ENCODE results near the gene TJAP1. TPM values are rescaled to one million over a fixed set of nuclear protein-coding genes. Genes with fewer than 3 reads are reported as not detected.

The TJAP1 gene
- total RNA-seq, 1 donor from 2014 or later = 52.1 TPM

DNA sequence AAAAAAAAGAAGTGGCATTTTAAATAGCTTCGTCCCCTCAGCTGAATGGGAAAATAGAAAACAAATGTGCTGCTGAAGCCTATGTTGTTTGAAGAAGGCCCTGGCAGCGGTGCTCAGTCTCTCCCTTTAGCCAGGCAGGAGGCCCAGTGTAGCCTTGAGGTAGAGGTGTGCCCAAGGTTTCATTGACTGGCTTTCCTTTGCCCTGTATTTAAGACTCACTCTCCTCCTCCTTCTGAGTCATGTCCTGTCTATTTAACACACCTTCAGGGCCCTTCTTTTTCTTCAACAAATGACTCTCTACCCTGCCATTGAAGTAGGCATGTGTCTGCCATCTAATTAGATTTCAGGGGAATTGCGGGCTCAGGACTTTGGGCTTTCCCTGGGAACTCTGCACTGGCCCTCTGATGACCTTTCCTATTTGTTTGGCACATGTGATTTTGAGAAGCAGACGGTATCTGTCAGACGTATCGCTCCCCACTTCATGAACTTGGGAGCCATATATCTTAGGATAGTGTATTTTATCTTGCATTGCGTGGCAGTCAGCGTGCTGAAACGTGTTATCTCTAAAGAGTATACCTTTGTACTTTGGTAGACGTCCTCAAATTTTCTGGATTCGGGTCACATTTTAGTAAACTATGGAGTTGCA lies 4.3 kb downstream of the TJAP1 start:
- Mint-ChIP-seq H3K4me1 (peaks cover 49% of the 10 kb centered on the region), H3K27ac (ENCODE audit: unreplicated experiment) (no peak overlapping the region), H3K9me3 (no peaks in the 10 kb centered on the region), H3K4me3 (no peak overlapping the region), H3K36me3 (ENCODE audit: low read depth) (no peaks in the 10 kb centered on the region), H3K27me3 (ENCODE audit: low read depth) (no peaks in the 10 kb centered on the region)
- TF ChIP-seq, protein P1, sequence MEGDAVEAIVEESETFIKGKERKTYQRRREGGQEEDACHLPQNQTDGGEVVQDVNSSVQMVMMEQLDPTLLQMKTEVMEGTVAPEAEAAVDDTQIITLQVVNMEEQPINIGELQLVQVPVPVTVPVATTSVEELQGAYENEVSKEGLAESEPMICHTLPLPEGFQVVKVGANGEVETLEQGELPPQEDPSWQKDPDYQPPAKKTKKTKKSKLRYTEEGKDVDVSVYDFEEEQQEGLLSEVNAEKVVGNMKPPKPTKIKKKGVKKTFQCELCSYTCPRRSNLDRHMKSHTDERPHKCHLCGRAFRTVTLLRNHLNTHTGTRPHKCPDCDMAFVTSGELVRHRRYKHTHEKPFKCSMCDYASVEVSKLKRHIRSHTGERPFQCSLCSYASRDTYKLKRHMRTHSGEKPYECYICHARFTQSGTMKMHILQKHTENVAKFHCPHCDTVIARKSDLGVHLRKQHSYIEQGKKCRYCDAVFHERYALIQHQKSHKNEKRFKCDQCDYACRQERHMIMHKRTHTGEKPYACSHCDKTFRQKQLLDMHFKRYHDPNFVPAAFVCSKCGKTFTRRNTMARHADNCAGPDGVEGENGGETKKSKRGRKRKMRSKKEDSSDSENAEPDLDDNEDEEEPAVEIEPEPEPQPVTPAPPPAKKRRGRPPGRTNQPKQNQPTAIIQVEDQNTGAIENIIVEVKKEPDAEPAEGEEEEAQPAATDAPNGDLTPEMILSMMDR (conservative IDR thresholded peaks at IDR 0.05) = no peak
- DNase-seq (ENCODE audit: low read depth, low spot score) = no peak

DNA sequence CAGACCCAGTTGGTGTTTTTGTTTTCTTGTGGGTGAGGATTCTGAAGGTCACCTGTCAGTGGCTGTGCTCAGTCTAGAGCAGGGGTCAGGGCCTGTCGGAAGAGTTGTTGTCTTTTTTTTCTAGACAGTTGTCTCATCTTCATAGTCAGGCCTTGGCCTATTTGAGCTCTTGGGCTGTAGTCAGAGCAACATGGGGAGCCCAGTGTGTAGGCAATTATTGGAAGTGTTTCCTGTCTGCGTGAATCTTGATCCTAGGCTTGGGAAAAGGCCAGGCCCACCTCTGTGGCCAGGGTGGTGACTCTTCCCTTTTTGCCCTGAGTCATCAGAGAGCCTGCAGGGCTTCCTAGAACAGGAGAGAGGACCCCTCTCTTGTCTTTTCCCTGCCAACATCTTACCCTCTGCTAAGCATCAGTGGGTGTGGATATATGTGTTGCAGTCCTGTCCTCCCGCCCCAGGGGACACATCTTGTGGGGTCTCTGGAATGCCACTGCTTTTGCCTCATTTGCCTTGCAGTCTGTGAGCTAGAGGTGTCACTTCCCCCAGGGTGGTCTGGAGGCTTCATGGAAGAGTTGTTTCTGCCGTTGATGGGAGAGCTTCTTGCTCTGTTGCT lies 11.4 kb downstream of the TJAP1 start:
- H3K4me1 Mint-ChIP-seq = peaks cover 18% of the 10 kb centered on the region
- no peaks in the 10 kb centered on the region for H3K27me3 Mint-ChIP-seq (ENCODE audit: low read depth)
- H3K36me3 Mint-ChIP-seq (ENCODE audit: low read depth) = no peaks in the 10 kb centered on the region
- TF ChIP-seq, protein P1 (conservative IDR thresholded peaks at IDR 0.05) = no peak
- H3K4me3 Mint-ChIP-seq = no peak overlapping the region
- H3K9me3 Mint-ChIP-seq = no peaks in the 10 kb centered on the region
- no peak for DNase-seq (ENCODE audit: low read depth, low spot score)
- H3K27ac Mint-ChIP-seq (ENCODE audit: unreplicated experiment) = peak overlapping the region; percentile 48

DNA sequence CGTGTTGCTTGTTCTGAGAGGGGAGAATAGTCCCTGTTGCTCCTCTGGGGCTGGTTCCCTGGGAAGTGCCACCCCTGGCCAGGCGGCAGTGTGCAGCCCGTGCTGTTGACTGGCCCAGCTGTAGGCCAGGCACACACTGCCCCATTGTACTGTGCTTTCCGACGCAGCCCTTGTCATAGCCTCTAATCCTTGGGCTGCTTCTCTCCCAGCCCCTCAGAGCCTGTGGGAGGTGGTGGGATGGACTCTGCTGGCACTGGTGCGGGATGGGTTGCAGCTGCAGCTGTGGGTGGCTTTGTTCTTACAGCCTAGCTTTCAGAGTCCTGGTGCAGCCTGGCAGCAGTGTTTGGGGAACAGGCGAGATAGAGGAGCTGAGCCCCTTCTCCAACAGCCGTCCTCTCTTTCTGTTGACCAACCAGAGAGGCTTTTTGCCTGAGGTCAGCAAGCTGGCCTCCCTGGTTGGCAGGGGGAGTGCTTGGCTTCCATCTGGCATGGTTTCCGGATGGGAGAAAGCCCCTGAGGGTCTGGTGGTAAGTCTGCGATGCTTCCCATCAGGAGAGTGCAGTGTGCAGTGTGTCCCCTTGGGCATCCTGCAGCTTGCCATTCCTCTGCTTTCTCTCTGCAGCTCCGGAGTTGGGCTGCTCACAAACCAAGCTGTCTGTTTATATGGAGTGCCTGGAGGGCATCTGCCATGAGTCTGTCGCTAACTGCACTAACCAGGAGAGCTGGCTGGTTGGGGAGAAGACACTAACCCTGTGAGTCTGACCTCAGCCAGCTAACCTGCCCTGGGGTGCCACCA lies 12.1 kb downstream of the TJAP1 start:
- Mint-ChIP-seq H3K4me1 (peaks cover 22% of the 10 kb centered on the region), H3K36me3 (ENCODE audit: low read depth) (no peaks in the 10 kb centered on the region), H3K9me3 (no peaks in the 10 kb centered on the region), H3K27ac (ENCODE audit: unreplicated experiment) (peak overlapping the region; percentile 57), H3K27me3 (ENCODE audit: low read depth) (no peaks in the 10 kb centered on the region), H3K4me3 (no peak overlapping the region)
- no peak for DNase-seq (ENCODE audit: low read depth, low spot score)
- TF ChIP-seq, protein P1 (conservative IDR thresholded peaks at IDR 0.05) = no peak

DNA sequence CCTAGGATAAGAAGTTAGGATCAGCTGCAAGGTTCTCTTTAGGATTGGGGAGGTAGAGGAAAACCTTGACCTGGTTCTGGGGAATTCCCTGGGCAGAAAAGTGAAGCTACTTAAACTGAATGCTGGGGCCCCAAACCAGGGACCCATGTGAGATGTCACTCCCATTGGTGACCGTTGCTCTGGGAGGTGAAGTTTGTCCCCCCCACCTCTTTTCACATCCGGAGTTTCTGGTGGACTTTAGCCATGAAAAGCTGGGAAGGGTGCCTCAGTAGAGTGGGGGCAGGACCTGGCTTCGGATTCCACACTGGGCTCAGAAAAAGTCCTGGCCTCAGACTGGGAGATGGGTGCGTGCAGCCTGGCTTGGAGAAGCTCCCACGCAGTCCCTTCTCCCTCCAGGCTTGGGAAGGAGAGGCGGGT lies 13.2 kb downstream of the TJAP1 start:
- TF ChIP-seq, protein P1 (conservative IDR thresholded peaks at IDR 0.05) = no peak
- no peak for DNase-seq (ENCODE audit: low read depth, low spot score)
- Mint-ChIP-seq H3K4me1 (peaks cover 27% of the 10 kb centered on the region), H3K27me3 (ENCODE audit: low read depth) (no peaks in the 10 kb centered on the region), H3K36me3 (ENCODE audit: low read depth) (no peaks in the 10 kb centered on the region), H3K27ac (ENCODE audit: unreplicated experiment) (peak overlapping the region; percentile 75), H3K9me3 (no peaks in the 10 kb centered on the region), H3K4me3 (no peak overlapping the region)

DNA sequence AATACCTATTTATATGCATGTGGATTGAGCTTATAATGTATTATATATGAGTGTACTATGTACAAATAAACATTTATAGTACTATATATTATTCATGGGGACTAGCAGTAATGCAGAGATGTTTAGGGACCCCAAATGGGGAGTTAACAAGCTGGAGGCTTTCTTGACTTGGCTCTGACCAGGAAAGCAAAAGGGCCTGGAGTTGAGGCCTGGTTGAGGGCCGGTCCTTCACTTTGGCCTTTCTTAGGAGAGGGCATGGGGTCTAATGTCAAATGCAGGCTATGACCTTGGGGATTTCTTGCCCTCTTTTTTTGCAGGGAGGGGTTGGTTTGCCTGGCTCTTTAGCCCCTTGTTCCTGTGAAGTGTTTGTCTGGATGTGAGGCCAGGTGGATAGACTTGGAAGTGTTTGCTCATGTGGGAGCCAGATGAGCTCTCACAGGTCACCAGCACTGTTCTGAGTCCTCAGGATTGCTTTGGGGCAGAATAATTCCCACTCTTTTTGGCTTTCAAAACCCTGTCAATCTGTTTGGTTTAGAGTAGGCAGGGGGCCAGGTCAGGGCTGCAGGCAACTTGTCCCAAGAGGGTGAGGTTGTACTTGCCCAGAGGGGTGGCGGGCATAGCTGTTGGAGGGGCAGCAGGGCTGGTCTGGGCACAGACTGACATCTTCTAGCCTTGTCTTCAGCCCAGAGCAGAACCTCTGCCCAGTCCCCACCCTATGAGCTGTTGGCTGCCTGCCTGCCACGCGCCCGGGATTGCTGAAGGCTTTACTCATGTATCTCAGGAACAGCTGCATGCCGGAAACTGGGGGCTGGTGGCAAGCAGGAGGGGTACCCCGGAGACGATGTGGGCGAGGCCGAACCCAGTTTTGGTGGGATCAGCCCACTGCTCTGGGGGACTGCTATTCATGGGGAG lies 14.6 kb downstream of the TJAP1 start:
- DNase-seq (ENCODE audit: low read depth, low spot score) = no peak
- Mint-ChIP-seq H3K27ac (ENCODE audit: unreplicated experiment) (no peak overlapping the region), H3K4me3 (no peak overlapping the region), H3K27me3 (ENCODE audit: low read depth) (no peaks in the 10 kb centered on the region), H3K36me3 (ENCODE audit: low read depth) (no peaks in the 10 kb centered on the region), H3K9me3 (no peaks in the 10 kb centered on the region), H3K4me1 (peaks cover 30% of the 10 kb centered on the region)
- TF ChIP-seq, protein P1 (conservative IDR thresholded peaks at IDR 0.05) = no peak

All from neural crest cell (in vitro differentiated cells).